ENCODE data around the gene COL3A1.

Gene COL3A1

GRCh38 chr2:188978291-188979081, 4.3 kb downstream of the COL3A1 start:
- peak; percentile 89 for DNase-seq (ENCODE audit: low read depth, low spot score)

GRCh38 chr2:188979187-188980114, 5.3 kb downstream of the COL3A1 start:
- DNase-seq (ENCODE audit: low read depth, low spot score), result no peak
- peak overlapping the region; percentile 56 for H3K4me3 ChIP-seq (ENCODE audit: low read depth, low read length)
- in situ Hi-C loops (cut with HindIII; ENCODE audit: low sequenced_read_pairs), result no loop called here
- no peak for TF ChIP-seq CTCF (IDR thresholded peaks at IDR 0.05; ENCODE audit: low read depth, low read length)

More at GRCh38 chr2:188978291-188979081, 4.3 kb downstream of the COL3A1 start:
- in situ Hi-C loops (cut with HindIII; ENCODE audit: low sequenced_read_pairs), result no loop called here
- peak overlapping the region; percentile 56 for H3K4me3 ChIP-seq (ENCODE audit: low read depth, low read length)
- TF ChIP-seq CTCF (IDR thresholded peaks at IDR 0.05; ENCODE audit: low read depth, low read length), result peak; percentile 32

GRCh38 chr2:188983427-188984064, 9.4 kb downstream of the COL3A1 start:
- in situ Hi-C loops (cut with HindIII; ENCODE audit: low sequenced_read_pairs), result no loop called here
- DNase-seq (ENCODE audit: low read depth, low spot score), result peak; percentile 68
- no peak overlapping the region for H3K4me3 ChIP-seq (ENCODE audit: low read depth, low read length)
- TF ChIP-seq CTCF (IDR thresholded peaks at IDR 0.05; ENCODE audit: low read depth, low read length), result peak; percentile 51

- H3K4me3 ChIP-seq (ENCODE audit: low read depth, low read length), result no peak overlapping the region
- in situ Hi-C loops (cut with HindIII; ENCODE audit: low sequenced_read_pairs), result no loop called here
- peak; percentile 53 for TF ChIP-seq CTCF (IDR thresholded peaks at IDR 0.05; ENCODE audit: low read depth, low read length)
- DNase-seq (ENCODE audit: low read depth, low spot score), result peak; percentile 82
Measured at GRCh38 chr2:188984065-188984491, 9.9 kb downstream of the COL3A1 start.

GRCh38 chr2:188984680-188985079, 10.5 kb downstream of the COL3A1 start:
- H3K4me3 ChIP-seq (ENCODE audit: low read depth, low read length), result no peak overlapping the region
- peak; percentile 90 for DNase-seq (ENCODE audit: low read depth, low spot score)
- no peak for TF ChIP-seq CTCF (IDR thresholded peaks at IDR 0.05; ENCODE audit: low read depth, low read length)
- in situ Hi-C loops (cut with HindIII; ENCODE audit: low sequenced_read_pairs), result no loop called here

- TF ChIP-seq CTCF (IDR thresholded peaks at IDR 0.05; ENCODE audit: low read depth, low read length), result no peak
- in situ Hi-C loops (cut with HindIII; ENCODE audit: low sequenced_read_pairs), result no loop called here
- no peak for DNase-seq (ENCODE audit: low read depth, low spot score)
Measured at GRCh38 chr2:188986839-188987238, 12.7 kb downstream of the COL3A1 start.

More at GRCh38 chr2:188986839-188987238, 12.7 kb downstream of the COL3A1 start:
- H3K4me3 ChIP-seq (ENCODE audit: low read depth, low read length), result no peak overlapping the region
